ENCODE measurements around the gene WARS2.

DNA sequence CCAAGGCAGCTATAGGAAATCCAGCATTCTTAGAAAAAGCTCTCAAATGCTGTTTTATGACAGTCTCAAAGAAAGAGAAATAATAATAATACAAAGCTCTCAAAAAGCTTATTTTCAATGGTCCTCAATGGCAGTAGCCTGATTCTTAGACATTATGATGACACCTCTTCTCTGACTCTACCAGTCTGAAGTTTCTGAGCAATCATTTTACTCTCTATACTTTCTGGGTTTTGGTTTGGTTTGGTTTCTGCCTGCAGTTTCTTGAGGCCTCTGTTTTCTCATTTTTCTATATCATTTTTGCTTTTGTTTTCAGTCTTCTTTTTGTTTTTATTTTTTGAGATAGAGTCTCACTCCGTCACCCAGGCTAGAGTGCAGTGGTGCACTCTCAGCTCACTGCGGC lies 102.1 kb downstream of the WARS2 start:
- TF ChIP-seq POLR2A (IDR thresholded peaks at IDR 0.05) (no peak), CTCF (IDR thresholded peaks at IDR 0.05) (no peak), EP300 (IDR thresholded peaks at IDR 0.05) (no peak), POLR2AphosphoS5 (IDR thresholded peaks at IDR 0.05) (no peak)
